Measurements from ENCODE around the gene ARHGAP25. TPM values are rescaled to one million over a fixed set of nuclear protein-coding genes. Genes with fewer than 3 reads are reported as not detected.
A peak's percentile ranks its signal among the peaks of the same experiment; 100 is the strongest.

Gene ARHGAP25
- total RNA-seq, 4 donors from 2014 or later, result 2.2 to 11.6 (median 7.2) TPM

DNA sequence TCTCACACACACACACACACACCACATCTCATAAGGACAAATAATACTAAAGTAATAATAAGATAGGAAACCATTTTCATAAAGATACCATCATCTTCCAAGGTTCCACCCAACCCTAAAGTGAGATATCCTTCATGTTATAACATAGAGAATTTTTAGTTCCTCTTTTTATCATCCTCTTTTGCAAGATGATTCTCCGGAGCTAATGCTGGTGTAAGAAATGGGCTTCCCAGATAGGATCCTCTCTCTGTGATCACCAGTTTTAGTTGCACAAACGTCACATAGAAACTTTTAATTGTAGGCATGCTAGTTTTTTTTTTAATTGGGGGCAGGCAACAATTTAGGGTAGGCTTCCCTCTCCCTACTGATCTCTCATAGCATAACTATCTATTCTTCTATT lies 49.6 kb downstream of the ARHGAP25 start:
- Histone ChIP-seq H3K27me3 (no peaks in the 10 kb centered on the region), H3K9me3 (no peaks in the 10 kb centered on the region), H3K4me1 (peaks cover 0 to 14% (median 2%) of the 10 kb centered on the region in 4 donors), H3K4me3 (no peak overlapping the region), H3K27ac (peak overlapping the region in 1 of 4 donors; percentile 21), H3K36me3 (no peaks in the 10 kb centered on the region)
- no peak for DNase-seq
- intact Hi-C loops (cut with DNase I; ENCODE audit: low total_unique reads), result no loop called here
- in situ Hi-C loops (cut with MboI; ENCODE audit: low pct_ligation_motif_present in 1 of 4, low pct_unique_long_range_greater_than_20kb in 1 of 4, low sequenced_read_pairs in 3 of 4), result no loop called here
- TF ChIP-seq POLR2AphosphoS5 (IDR thresholded peaks at IDR 0.05) (no peak), EP300 (IDR thresholded peaks at IDR 0.05; ENCODE audit: low read depth) (no peak), POLR2A (IDR thresholded peaks at IDR 0.05) (no peak)
- TF ChIP-seq, protein P1, sequence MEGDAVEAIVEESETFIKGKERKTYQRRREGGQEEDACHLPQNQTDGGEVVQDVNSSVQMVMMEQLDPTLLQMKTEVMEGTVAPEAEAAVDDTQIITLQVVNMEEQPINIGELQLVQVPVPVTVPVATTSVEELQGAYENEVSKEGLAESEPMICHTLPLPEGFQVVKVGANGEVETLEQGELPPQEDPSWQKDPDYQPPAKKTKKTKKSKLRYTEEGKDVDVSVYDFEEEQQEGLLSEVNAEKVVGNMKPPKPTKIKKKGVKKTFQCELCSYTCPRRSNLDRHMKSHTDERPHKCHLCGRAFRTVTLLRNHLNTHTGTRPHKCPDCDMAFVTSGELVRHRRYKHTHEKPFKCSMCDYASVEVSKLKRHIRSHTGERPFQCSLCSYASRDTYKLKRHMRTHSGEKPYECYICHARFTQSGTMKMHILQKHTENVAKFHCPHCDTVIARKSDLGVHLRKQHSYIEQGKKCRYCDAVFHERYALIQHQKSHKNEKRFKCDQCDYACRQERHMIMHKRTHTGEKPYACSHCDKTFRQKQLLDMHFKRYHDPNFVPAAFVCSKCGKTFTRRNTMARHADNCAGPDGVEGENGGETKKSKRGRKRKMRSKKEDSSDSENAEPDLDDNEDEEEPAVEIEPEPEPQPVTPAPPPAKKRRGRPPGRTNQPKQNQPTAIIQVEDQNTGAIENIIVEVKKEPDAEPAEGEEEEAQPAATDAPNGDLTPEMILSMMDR (IDR thresholded peaks at IDR 0.05), result no peak
- WGBS, 2 donors (ENCODE audit: low coverage in 1 of 2), result 71 to 100% methylated on average over 2 of the region's 2 CpGs

DNA sequence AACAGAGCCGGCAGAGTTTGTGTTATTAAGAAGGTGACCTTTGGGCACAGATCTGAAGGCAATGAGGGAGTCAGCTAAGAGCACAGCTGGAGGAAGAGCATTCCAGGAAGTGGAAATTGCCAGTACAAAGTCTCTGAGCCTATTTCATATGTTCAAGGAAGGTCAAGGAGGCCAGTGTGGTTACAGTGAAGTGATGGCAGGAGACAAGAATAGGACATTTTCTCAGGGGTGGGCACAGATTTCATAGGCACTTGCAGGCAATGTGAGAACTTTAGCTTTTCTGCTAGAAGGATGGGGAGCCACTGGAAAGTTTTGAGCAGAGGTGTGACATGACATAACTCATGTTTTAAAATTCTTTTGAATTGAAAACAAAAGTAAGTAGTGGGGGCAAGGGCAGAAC lies 50.3 kb downstream of the ARHGAP25 start:
- Histone ChIP-seq H3K27ac (no peak overlapping the region), H3K36me3 (no peaks in the 10 kb centered on the region), H3K9me3 (no peaks in the 10 kb centered on the region), H3K4me3 (no peak overlapping the region), H3K27me3 (no peaks in the 10 kb centered on the region), H3K4me1 (peaks cover 0 to 9% (median 2%) of the 10 kb centered on the region in 4 donors)
- TF ChIP-seq, protein P1 (IDR thresholded peaks at IDR 0.05), result no peak
- TF ChIP-seq EP300 (IDR thresholded peaks at IDR 0.05; ENCODE audit: low read depth) (no peak), POLR2A (IDR thresholded peaks at IDR 0.05) (no peak)
- intact Hi-C loops (cut with DNase I; ENCODE audit: low total_unique reads), result no loop called here
- 0 to 21% methylated on average over 1 of the region's 1 CpG for WGBS, 2 donors (ENCODE audit: low coverage in 1 of 2)
- in situ Hi-C loops (cut with MboI; ENCODE audit: low pct_ligation_motif_present in 1 of 4, low pct_unique_long_range_greater_than_20kb in 1 of 4, low sequenced_read_pairs in 3 of 4), result no loop called here
- DNase-seq, result no peak

DNA sequence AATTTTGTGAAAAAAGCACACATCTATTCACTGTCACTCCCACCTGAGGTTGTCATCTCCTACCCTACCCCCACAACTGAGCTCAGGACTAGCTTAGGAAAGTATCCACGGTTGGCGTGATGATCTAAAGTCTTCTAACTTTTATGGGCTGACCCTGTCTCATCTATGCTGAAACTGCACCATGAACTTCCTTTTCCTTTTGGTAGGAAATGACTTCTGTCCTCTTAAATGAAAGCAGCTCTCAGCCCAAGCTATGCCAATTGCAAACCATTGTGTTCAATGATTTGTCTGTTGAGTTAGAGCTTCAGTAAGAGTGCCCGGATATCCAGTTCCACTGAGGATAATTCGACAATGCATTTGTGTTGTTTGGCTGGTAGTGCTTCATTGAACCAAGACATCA lies 52.7 kb downstream of the ARHGAP25 start:
- Histone ChIP-seq H3K27ac (no peak overlapping the region), H3K27me3 (no peaks in the 10 kb centered on the region), H3K9me3 (no peaks in the 10 kb centered on the region), H3K4me1 (peaks cover 0 to 9% (median 2%) of the 10 kb centered on the region in 4 donors), H3K4me3 (no peak overlapping the region), H3K36me3 (no peaks in the 10 kb centered on the region)
- DNase-seq, result no peak
- intact Hi-C loops (cut with DNase I; ENCODE audit: low total_unique reads), result no loop called here
- in situ Hi-C loops (cut with MboI; ENCODE audit: low pct_ligation_motif_present in 1 of 4, low pct_unique_long_range_greater_than_20kb in 1 of 4, low sequenced_read_pairs in 3 of 4), result no loop called here
- 88 to 93% methylated on average over 4 of the region's 4 CpGs for WGBS, 2 donors (ENCODE audit: low coverage in 1 of 2)
- TF ChIP-seq, protein P1 (IDR thresholded peaks at IDR 0.05), result no peak
- no peak for TF ChIP-seq EP300 (IDR thresholded peaks at IDR 0.05; ENCODE audit: low read depth)

DNA sequence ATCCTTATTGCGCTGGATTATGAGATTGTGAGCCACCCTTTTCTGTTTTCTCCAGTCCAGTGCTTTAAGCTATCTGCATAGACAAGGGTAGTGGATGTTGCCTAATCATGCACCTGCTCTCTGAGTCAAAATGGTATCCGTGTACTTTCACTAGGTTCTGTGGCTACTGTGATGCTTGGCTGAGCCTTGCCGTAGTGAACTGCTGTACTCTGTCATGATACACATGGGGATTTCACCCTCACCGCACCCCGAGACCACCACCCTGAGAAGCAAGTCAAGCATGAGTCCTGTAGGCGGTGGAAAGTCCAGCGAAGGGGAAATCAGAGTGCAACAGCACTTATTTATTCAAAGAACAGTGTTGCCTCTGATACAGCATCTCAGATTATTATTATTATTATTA lies 55.0 kb downstream of the ARHGAP25 start:
- Histone ChIP-seq H3K27me3 (no peaks in the 10 kb centered on the region), H3K4me3 (no peak overlapping the region), H3K9me3 (no peaks in the 10 kb centered on the region), H3K27ac (no peak overlapping the region), H3K36me3 (no peaks in the 10 kb centered on the region), H3K4me1 (peaks cover 0 to 5% (median under 1%) of the 10 kb centered on the region in 4 donors)
- intact Hi-C loops (cut with DNase I; ENCODE audit: low total_unique reads), result loop anchor here (5.0 kb wide), 1 partner anchor 1863 kb away; no protein-coding TSS in a partner anchor
- TF ChIP-seq, protein P1 (IDR thresholded peaks at IDR 0.05), result no peak
- TF ChIP-seq EP300 (IDR thresholded peaks at IDR 0.05; ENCODE audit: low read depth) (no peak), POLR2AphosphoS5 (IDR thresholded peaks at IDR 0.05) (no peak), POLR2A (IDR thresholded peaks at IDR 0.05) (no peak)
- 77% methylated on average over 7 of the region's 7 CpGs; no CpG with 5 or more reads in 1 of the 2 donors for WGBS, 2 donors (ENCODE audit: low coverage in 1 of 2)
- in situ Hi-C loops (cut with MboI; ENCODE audit: low pct_ligation_motif_present in 1 of 4, low pct_unique_long_range_greater_than_20kb in 1 of 4, low sequenced_read_pairs in 3 of 4), result no loop called here
- no peak for DNase-seq
